ENCODE measurements around the gene SORL1-AS1.

SORL1-AS1 gene

DNA sequence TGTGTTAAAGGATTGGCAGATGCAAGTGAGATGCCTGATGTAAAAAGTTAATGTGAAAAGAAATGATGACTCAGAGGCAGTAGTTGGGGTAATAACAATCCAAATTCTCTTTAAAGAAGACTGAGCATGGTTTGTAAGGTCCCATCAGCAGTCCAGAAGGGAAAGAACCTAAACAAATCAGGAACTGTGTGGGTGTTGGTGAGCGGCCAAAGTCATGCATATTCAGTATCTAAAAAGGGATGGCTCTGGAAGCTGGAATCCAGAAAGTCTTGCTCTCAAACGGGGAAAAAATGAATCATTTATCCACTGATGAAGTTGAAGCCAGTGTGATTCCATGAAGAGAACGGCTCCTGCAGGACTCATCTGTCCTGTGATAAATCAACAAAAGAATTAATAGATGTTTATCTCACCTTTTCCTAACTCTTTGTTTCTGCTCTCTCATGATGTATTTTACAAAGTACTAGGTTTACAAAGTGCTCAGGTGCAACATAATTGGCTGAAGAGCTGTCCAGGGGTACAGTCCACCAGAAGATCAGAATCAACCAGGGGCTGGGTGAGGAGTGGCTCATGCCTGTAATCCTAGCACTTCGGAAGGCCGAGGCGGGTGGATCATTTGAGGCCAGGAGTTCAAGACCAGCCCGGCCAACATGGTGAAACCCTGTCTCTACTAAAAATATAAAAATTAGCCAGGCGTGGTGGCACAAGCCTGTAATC lies 20.5 kb upstream of the SORL1-AS1 start:
- H3K36me3 Mint-ChIP-seq (ENCODE audit: insufficient read depth): peaks cover 2% of the 10 kb centered on the region
- no peak for DNase-seq (ENCODE audit: low spot score, unreplicated experiment)
- TF ChIP-seq, protein P1, sequence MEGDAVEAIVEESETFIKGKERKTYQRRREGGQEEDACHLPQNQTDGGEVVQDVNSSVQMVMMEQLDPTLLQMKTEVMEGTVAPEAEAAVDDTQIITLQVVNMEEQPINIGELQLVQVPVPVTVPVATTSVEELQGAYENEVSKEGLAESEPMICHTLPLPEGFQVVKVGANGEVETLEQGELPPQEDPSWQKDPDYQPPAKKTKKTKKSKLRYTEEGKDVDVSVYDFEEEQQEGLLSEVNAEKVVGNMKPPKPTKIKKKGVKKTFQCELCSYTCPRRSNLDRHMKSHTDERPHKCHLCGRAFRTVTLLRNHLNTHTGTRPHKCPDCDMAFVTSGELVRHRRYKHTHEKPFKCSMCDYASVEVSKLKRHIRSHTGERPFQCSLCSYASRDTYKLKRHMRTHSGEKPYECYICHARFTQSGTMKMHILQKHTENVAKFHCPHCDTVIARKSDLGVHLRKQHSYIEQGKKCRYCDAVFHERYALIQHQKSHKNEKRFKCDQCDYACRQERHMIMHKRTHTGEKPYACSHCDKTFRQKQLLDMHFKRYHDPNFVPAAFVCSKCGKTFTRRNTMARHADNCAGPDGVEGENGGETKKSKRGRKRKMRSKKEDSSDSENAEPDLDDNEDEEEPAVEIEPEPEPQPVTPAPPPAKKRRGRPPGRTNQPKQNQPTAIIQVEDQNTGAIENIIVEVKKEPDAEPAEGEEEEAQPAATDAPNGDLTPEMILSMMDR (IDR thresholded peaks at IDR 0.05; ENCODE audit: unreplicated experiment): no peak
- H3K9me3 Mint-ChIP-seq (ENCODE audit: low read depth): no peaks in the 10 kb centered on the region
- no peak overlapping the region for H3K27ac Mint-ChIP-seq
- H3K4me1 Mint-ChIP-seq (ENCODE audit: low read depth): peaks cover 21% of the 10 kb centered on the region
- no peaks in the 10 kb centered on the region for H3K27me3 Mint-ChIP-seq
- no peak overlapping the region for H3K4me3 Mint-ChIP-seq (ENCODE audit: low read depth)

DNA sequence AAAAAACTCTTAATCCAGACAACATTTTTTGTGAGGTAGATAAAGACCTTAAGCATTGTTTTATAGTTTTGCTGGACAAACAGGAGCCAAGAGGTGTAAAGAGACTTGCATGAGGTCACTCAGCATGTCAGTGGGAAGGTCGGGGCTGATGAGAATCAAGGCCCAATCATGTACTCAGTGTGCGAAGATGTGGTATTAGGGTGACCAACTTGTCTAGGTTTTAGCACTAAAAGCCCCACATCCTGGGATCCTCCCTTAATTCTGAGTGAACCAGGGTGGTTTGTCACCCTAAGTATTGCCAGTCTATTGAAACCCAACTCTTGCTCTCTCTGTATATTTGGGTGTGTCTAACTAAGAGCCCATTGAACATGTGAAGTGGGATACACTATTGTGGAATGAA lies 19.5 kb upstream of the SORL1-AS1 start:
- Mint-ChIP-seq H3K27me3 (no peaks in the 10 kb centered on the region), H3K9me3 (ENCODE audit: low read depth) (no peaks in the 10 kb centered on the region), H3K36me3 (ENCODE audit: insufficient read depth) (peaks cover 2% of the 10 kb centered on the region), H3K27ac (no peak overlapping the region), H3K4me3 (ENCODE audit: low read depth) (no peak overlapping the region), H3K4me1 (ENCODE audit: low read depth) (peaks cover 21% of the 10 kb centered on the region)
- TF ChIP-seq, protein P1 (IDR thresholded peaks at IDR 0.05; ENCODE audit: unreplicated experiment): no peak
- no peak for DNase-seq (ENCODE audit: low spot score, unreplicated experiment)

DNA sequence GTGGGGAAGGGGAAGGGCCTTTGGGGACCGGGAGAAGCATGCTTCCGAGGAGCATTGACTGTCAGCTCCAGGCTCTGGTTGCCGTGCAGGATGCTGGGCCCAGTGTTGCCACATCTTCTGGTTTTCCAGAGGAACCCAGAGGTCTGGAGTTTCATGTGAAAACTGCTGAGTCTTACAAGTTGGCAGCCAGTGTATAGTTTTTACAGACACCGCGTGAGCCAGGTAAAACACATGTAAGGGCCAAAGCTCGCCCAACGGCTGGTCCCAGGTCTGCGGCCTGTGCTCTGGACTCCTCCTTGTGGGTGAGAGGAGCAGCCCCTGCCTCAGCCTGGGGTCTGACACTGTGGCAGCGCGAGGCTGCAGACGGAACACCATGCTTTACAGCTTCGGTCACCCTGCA lies 18.4 kb upstream of the SORL1-AS1 start:
- H3K4me3 Mint-ChIP-seq (ENCODE audit: low read depth): no peak overlapping the region
- no peak for DNase-seq (ENCODE audit: low spot score, unreplicated experiment)
- peaks cover 2% of the 10 kb centered on the region for H3K36me3 Mint-ChIP-seq (ENCODE audit: insufficient read depth)
- H3K27ac Mint-ChIP-seq: no peak overlapping the region
- no peaks in the 10 kb centered on the region for H3K9me3 Mint-ChIP-seq (ENCODE audit: low read depth)
- TF ChIP-seq, protein P1 (IDR thresholded peaks at IDR 0.05; ENCODE audit: unreplicated experiment): no peak
- H3K4me1 Mint-ChIP-seq (ENCODE audit: low read depth): peaks cover 19% of the 10 kb centered on the region
- H3K27me3 Mint-ChIP-seq: no peaks in the 10 kb centered on the region

DNA sequence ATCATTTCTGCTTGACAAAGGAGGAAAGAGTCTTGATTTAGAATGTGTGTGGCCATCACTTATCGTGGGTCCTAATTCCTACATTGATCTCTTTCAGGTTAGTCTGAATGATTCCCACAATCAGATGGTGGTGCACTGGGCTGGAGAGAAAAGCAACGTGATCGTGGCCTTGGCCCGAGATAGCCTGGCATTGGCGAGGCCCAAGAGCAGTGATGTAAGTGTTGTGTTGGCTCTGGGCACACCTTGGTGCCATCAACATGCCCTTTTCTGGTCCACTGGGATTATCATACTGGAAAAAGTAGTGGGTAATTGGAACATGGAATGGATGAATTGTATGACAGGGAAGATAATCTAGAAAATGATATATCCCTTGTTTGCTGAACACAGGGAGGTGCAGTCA lies 17.1 kb upstream of the SORL1-AS1 start:
- DNase-seq (ENCODE audit: low spot score, unreplicated experiment): no peak
- Mint-ChIP-seq H3K4me3 (ENCODE audit: low read depth) (no peak overlapping the region), H3K27me3 (no peaks in the 10 kb centered on the region), H3K9me3 (ENCODE audit: low read depth) (no peaks in the 10 kb centered on the region), H3K4me1 (ENCODE audit: low read depth) (peaks cover 24% of the 10 kb centered on the region), H3K27ac (no peak overlapping the region), H3K36me3 (ENCODE audit: insufficient read depth) (peaks cover 2% of the 10 kb centered on the region)
- TF ChIP-seq, protein P1 (IDR thresholded peaks at IDR 0.05; ENCODE audit: unreplicated experiment): no peak

DNA sequence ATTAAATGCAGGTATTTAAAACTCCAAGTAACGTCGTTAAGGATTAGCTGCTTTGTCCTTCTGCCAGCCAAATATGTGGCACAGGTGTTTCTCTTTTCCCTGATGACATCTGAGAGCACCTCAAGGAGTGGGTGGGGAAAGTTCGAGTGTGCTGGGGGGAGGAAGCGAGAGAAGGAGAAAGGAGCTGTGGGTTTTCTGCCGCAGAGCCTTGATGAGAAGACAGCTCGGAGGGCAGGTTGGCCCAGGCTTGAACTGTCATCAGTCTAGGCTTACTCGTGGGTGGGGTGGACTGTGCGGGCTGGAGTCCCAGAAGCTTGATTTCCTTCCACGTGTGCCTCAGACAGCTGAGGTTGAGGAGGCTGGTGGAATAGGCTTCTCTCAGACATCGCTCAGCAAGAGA lies 15.2 kb upstream of the SORL1-AS1 start:
- peak overlapping the region; percentile 94 for H3K27ac Mint-ChIP-seq
- no peaks in the 10 kb centered on the region for H3K36me3 Mint-ChIP-seq (ENCODE audit: insufficient read depth)
- H3K9me3 Mint-ChIP-seq (ENCODE audit: low read depth): no peaks in the 10 kb centered on the region
- no peaks in the 10 kb centered on the region for H3K27me3 Mint-ChIP-seq
- H3K4me3 Mint-ChIP-seq (ENCODE audit: low read depth): no peak overlapping the region
- peaks cover 23% of the 10 kb centered on the region for H3K4me1 Mint-ChIP-seq (ENCODE audit: low read depth)
- DNase-seq (ENCODE audit: low spot score, unreplicated experiment): no peak
- TF ChIP-seq, protein P1 (IDR thresholded peaks at IDR 0.05; ENCODE audit: unreplicated experiment): no peak

Data from progenitor cell of endocrine pancreas (in vitro differentiated cells).